ENCODE measurements around the gene FGF4.

The FGF4 gene

GRCh38 chr11:69803604-69804218, 28.6 kb upstream of the FGF4 start:
- no peak overlapping the region for H3K4me3 ChIP-seq
- no peaks in the 10 kb centered on the region for H3K9me3 ChIP-seq
- intact Hi-C loops (cut with DNase I; ENCODE audit: low total_unique reads): no loop called here
- DNase-seq: no peak
- TF ChIP-seq CTCF (IDR thresholded peaks at IDR 0.05): no peak
- no peaks in the 10 kb centered on the region for H3K4me1 ChIP-seq
- H3K27me3 ChIP-seq: peaks cover 0 to 41% of the 10 kb centered on the region in 2 donors
- H3K36me3 ChIP-seq: no peaks in the 10 kb centered on the region
- H3K27ac ChIP-seq: no peak overlapping the region

- no peak overlapping the region for H3K27ac ChIP-seq
- peaks cover 0 to 37% of the 10 kb centered on the region in 2 donors for H3K27me3 ChIP-seq
- H3K36me3 ChIP-seq: no peaks in the 10 kb centered on the region
- no peak for DNase-seq
- no peaks in the 10 kb centered on the region for H3K4me1 ChIP-seq
- intact Hi-C loops (cut with DNase I; ENCODE audit: low total_unique reads): no loop called here
- no peak for TF ChIP-seq CTCF (IDR thresholded peaks at IDR 0.05)
- no peaks in the 10 kb centered on the region for H3K9me3 ChIP-seq
- H3K4me3 ChIP-seq: no peak overlapping the region
These were observed 27.9 kb upstream of the FGF4 start for GRCh38 chr11:69803022-69803421.

GRCh38 chr11:69802590-69802989, 27.4 kb upstream of the FGF4 start:
- TF ChIP-seq CTCF (IDR thresholded peaks at IDR 0.05): no peak
- peaks cover 0 to 38% of the 10 kb centered on the region in 2 donors for H3K27me3 ChIP-seq
- no peaks in the 10 kb centered on the region for H3K9me3 ChIP-seq
- no peaks in the 10 kb centered on the region for H3K36me3 ChIP-seq
- intact Hi-C loops (cut with DNase I; ENCODE audit: low total_unique reads): no loop called here
- no peak overlapping the region for H3K27ac ChIP-seq
- no peaks in the 10 kb centered on the region for H3K4me1 ChIP-seq
- no peak for DNase-seq
- H3K4me3 ChIP-seq: no peak overlapping the region

- no peaks in the 10 kb centered on the region for H3K4me1 ChIP-seq
- DNase-seq: no peak
- no peaks in the 10 kb centered on the region for H3K9me3 ChIP-seq
- H3K27me3 ChIP-seq: peaks cover 0 to 36% of the 10 kb centered on the region in 2 donors
- H3K4me3 ChIP-seq: no peak overlapping the region
- intact Hi-C loops (cut with DNase I; ENCODE audit: low total_unique reads): no loop called here
- H3K27ac ChIP-seq: no peak overlapping the region
- no peaks in the 10 kb centered on the region for H3K36me3 ChIP-seq
- peak; percentile 25 to 37 for TF ChIP-seq CTCF (IDR thresholded peaks at IDR 0.05)
These were observed 26.6 kb upstream of the FGF4 start for GRCh38 chr11:69801513-69802335.

- Histone ChIP-seq H3K27me3 (peaks cover 0 to 35% of the 10 kb centered on the region in 2 donors), H3K4me1 (no peaks in the 10 kb centered on the region), H3K4me3 (no peak overlapping the region), H3K36me3 (no peaks in the 10 kb centered on the region), H3K9me3 (no peaks in the 10 kb centered on the region), H3K27ac (no peak overlapping the region)
- TF ChIP-seq CTCF (IDR thresholded peaks at IDR 0.05): no peak
- intact Hi-C loops (cut with DNase I; ENCODE audit: low total_unique reads): no loop called here
- DNase-seq: no peak
These were observed 25.1 kb upstream of the FGF4 start for GRCh38 chr11:69800278-69800677.
